Trophoblast cell (in vitro differentiated cells and primary cell): ENCODE results near the gene UBAC1.
A peak's percentile ranks its signal among the peaks of the same experiment; 100 is the strongest.

Experiments used
- DNase-seq, 2 donors: peaks; one replicate each; pipeline ENCODE4 v3.0.0-alpha.2; 2016
- H2AFZ ChIP-seq: 2 replicates; pipeline ENCODE4 v1.6.1; 2013; ENCODE audit warnings: low read length, moderate library complexity, mild to moderate bottlenecking; ENCODE audit not compliant: insufficient read depth, poor library complexity
- H2AK5ac ChIP-seq: 2 replicates; pipeline ENCODE4 v1.6.1; 2013; ENCODE audit warnings: mild to moderate bottlenecking, low read length
- H2BK120ac ChIP-seq: 2 replicates; pipeline ENCODE4 v1.6.1; 2013; ENCODE audit warnings: low read length, mild to moderate bottlenecking, moderate library complexity; ENCODE audit not compliant: insufficient read depth, poor library complexity
- H2BK12ac ChIP-seq: 2 replicates; pipeline ENCODE4 v1.6.1; 2013; ENCODE audit warnings: mild to moderate bottlenecking, low read length, moderate library complexity
- H2BK5ac ChIP-seq: 2 replicates; pipeline ENCODE4 v1.6.1; 2013; ENCODE audit warnings: low read length, low read depth, moderate library complexity, mild to moderate bottlenecking; ENCODE audit not compliant: poor library complexity
- H3K14ac ChIP-seq: 2 replicates; pipeline ENCODE4 v1.6.1; 2013; ENCODE audit warnings: mild to moderate bottlenecking, low read length
- H3K18ac ChIP-seq: 2 replicates; pipeline ENCODE4 v1.6.1; 2013; ENCODE audit warnings: mild to moderate bottlenecking, low read length
- H3K23ac ChIP-seq: 2 replicates; pipeline ENCODE4 v1.6.1; 2013; ENCODE audit warnings: low read length
- H3K27ac ChIP-seq: 2 replicates; pipeline ENCODE4 v1.5.1; 2013; ENCODE audit warnings: low read depth, mild to moderate bottlenecking, inconsistent platforms, low read length, moderate library complexity
- H3K27me3 ChIP-seq: 2 replicates; pipeline ENCODE4 v1.6.1; 2013; ENCODE audit warnings: inconsistent platforms, mild to moderate bottlenecking, low read length, moderate library complexity; ENCODE audit not compliant: insufficient read depth
- H3K36me3 ChIP-seq, 2 experiments: 1 replicate in 1 of 2; 2 replicates in 1 of 2; pipeline ENCODE4 v1.6.1; 2013; ENCODE audit warnings: low read length in 2 of 2, mild to moderate bottlenecking in 2 of 2, moderate library complexity in 1 of 2; ENCODE audit not compliant: insufficient read depth in 2 of 2, control insufficient read depth in 1 of 2
- H3K4ac ChIP-seq: 2 replicates; pipeline ENCODE4 v1.6.1; 2013; ENCODE audit warnings: low read depth, mild to moderate bottlenecking, low read length, moderate library complexity
- H3K4me1 ChIP-seq, 2 experiments: 1 replicate in 1 of 2; 2 replicates in 1 of 2; pipeline ENCODE4 v1.6.1; 2013; ENCODE audit warnings: low read length in 2 of 2, mild to moderate bottlenecking in 2 of 2, moderate library complexity in 1 of 2; ENCODE audit not compliant: insufficient read depth in 2 of 2, control insufficient read depth in 1 of 2
- H3K4me2 ChIP-seq: 2 replicates; pipeline ENCODE4 v1.6.1; 2013; ENCODE audit warnings: inconsistent platforms, mild to moderate bottlenecking, low read length, moderate library complexity
- H3K4me3 ChIP-seq: 2 replicates; pipeline ENCODE4 v1.5.1; 2013; ENCODE audit warnings: mild to moderate bottlenecking, low read depth, low read length, inconsistent platforms
- H3K79me1 ChIP-seq: one replicate; pipeline ENCODE4 v1.6.1; 2013; ENCODE audit warnings: low read length
- H3K79me2 ChIP-seq: 2 replicates; pipeline ENCODE4 v1.6.1; 2013; ENCODE audit warnings: low read length, mild to moderate bottlenecking; ENCODE audit not compliant: control insufficient read depth, insufficient read depth, poor library complexity
- H3K9ac ChIP-seq: 2 replicates; pipeline ENCODE4 v1.6.1; 2013; ENCODE audit warnings: mild to moderate bottlenecking, low read length
- H3K9me3 ChIP-seq: 2 replicates; pipeline ENCODE4 v1.6.1; 2013; ENCODE audit warnings: low read depth, mild to moderate bottlenecking, control low read depth, inconsistent platforms, low read length; ENCODE audit not compliant: insufficient read depth
- H4K12ac ChIP-seq: 2 replicates; pipeline ENCODE4 v1.6.1; 2013; ENCODE audit warnings: low read depth, mild to moderate bottlenecking, low read length, moderate library complexity
- H4K8ac ChIP-seq: 2 replicates; pipeline ENCODE4 v1.6.1; 2013; ENCODE audit warnings: low read depth, mild to moderate bottlenecking, low read length, moderate library complexity
- H4K91ac ChIP-seq: one replicate; pipeline ENCODE4 v1.6.1; 2013; ENCODE audit warnings: low read depth, mild to moderate bottlenecking, low read length, moderate library complexity
- WGBS: extraction: QIAGEN DNeasy Blood & Tissue Kit; methylation state at CpG from one replicate; pipeline ENCODE4 v1.1.7; 2013; ENCODE audit warnings: missing lambda C conversion rate; ENCODE audit not compliant: insufficient read length, insufficient coverage; ENCODE audit errors: extremely low coverage; 5-methylcytosine and 5-hydroxymethylcytosine counted together

Gene UBAC1

GRCh38 chr9:135950135-135950682 lies 11.0 kb downstream of the UBAC1 start:
- Histone ChIP-seq H3K23ac (no peak overlapping the region), H3K36me3 (peaks cover 36 to 44% of the 10 kb centered on the region in 2 experiments), H3K4ac (no peak overlapping the region), H3K27ac (no peak overlapping the region), H2BK12ac (peak overlapping the region; percentile 12), H2BK120ac (peak overlapping the region; percentile 30), H4K12ac (no peak overlapping the region), H3K14ac (peak overlapping the region; percentile 12), H3K27me3 (no peaks in the 10 kb centered on the region), H3K9ac (no peak overlapping the region), H3K4me3 (no peak overlapping the region), H3K4me1 (peaks cover 37 to 39% of the 10 kb centered on the region in 2 experiments), H3K18ac (peak overlapping the region; percentile 50), H4K8ac (no peak overlapping the region), H3K79me2 (no peaks in the 10 kb centered on the region), H4K91ac (no peak overlapping the region), H2AFZ (no peak overlapping the region), H2AK5ac (peak overlapping the region; percentile 21), H3K4me2 (no peak overlapping the region), H3K9me3 (peaks cover 3% of the 10 kb centered on the region), H2BK5ac (no peak overlapping the region), H3K79me1 (peaks cover 18% of the 10 kb centered on the region)
- WGBS: no CpG with 5 or more reads among the region's 12 CpGs
- no peak for DNase-seq

DNA sequence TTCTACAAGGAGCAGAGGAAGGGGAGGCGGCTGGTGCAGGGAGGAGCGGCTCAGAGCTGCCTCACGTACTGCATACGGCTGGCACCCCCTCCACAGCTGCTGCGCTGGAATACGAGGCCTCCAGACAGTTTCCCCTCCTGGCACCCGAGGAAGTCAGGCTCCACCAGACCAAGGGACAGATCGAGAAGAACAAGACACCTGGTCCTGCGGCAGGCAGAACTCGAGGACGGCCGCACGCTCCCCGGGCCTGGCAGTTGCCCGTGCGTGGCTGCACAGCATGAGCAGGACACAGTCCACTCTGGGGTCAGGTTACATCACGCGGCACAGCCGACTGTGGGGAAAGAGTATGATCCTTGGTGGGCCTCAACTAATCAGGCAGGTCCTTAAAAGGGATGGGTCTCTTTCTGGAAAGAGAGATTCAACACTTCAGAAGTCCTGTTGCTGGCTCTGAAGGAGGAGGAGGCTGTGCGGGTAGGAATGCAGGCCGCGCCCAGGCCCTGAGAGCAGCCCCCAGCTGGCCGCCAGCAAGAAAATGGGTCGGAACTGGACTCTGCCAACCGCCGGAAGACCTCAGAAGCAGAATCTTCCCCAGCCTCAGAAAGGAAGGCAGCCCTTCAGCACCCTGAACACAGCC lies 11.6 kb downstream of the UBAC1 start:
- peak in 1 of 2 donors; percentile 53 for DNase-seq
- peak overlapping the region; percentile 3 for H3K4me3 ChIP-seq
- H4K12ac ChIP-seq: no peak overlapping the region
- H4K8ac ChIP-seq: no peak overlapping the region
- H3K4me2 ChIP-seq: peak overlapping the region; percentile 14
- no peak overlapping the region for H3K9ac ChIP-seq
- peaks cover 37 to 39% of the 10 kb centered on the region in 2 experiments for H3K4me1 ChIP-seq
- H3K23ac ChIP-seq: no peak overlapping the region
- peaks cover 42 to 48% of the 10 kb centered on the region in 2 experiments for H3K36me3 ChIP-seq
- H3K79me1 ChIP-seq: peaks cover 18% of the 10 kb centered on the region
- H3K27me3 ChIP-seq: no peaks in the 10 kb centered on the region
- H2AFZ ChIP-seq: no peak overlapping the region
- H3K79me2 ChIP-seq: no peaks in the 10 kb centered on the region
- peak overlapping the region; percentile 30 for H2BK120ac ChIP-seq
- peak overlapping the region; percentile 50 for H3K18ac ChIP-seq
- H3K9me3 ChIP-seq: peaks cover 3% of the 10 kb centered on the region
- peak overlapping the region; percentile 59 for H4K91ac ChIP-seq
- H2BK5ac ChIP-seq: peak overlapping the region; percentile 0
- peak overlapping the region; percentile 12 for H3K14ac ChIP-seq
- H2BK12ac ChIP-seq: peak overlapping the region; percentile 12
- H3K27ac ChIP-seq: peak overlapping the region; percentile 22
- peak overlapping the region; percentile 21 for H2AK5ac ChIP-seq
- WGBS: no CpG with 5 or more reads among the region's 26 CpGs
- no peak overlapping the region for H3K4ac ChIP-seq

- Histone ChIP-seq H4K8ac (no peak overlapping the region), H2AFZ (no peak overlapping the region), H3K18ac (no peak overlapping the region), H4K12ac (no peak overlapping the region), H3K4me2 (no peak overlapping the region), H3K27me3 (no peaks in the 10 kb centered on the region), H3K27ac (no peak overlapping the region), H3K79me2 (no peaks in the 10 kb centered on the region), H3K9ac (no peak overlapping the region), H3K4ac (no peak overlapping the region), H2BK120ac (no peak overlapping the region), H3K4me1 (peaks cover 37 to 39% of the 10 kb centered on the region in 2 experiments), H3K23ac (no peak overlapping the region), H3K9me3 (peaks cover 3% of the 10 kb centered on the region), H2BK5ac (no peak overlapping the region), H3K4me3 (no peak overlapping the region), H4K91ac (peak overlapping the region; percentile 70), H2AK5ac (no peak overlapping the region), H2BK12ac (no peak overlapping the region), H3K14ac (no peak overlapping the region), H3K36me3 (peaks cover 43 to 48% of the 10 kb centered on the region in 2 experiments), H3K79me1 (peaks cover 18% of the 10 kb centered on the region)
- DNase-seq: peak in 1 of 2 donors; percentile 52
- WGBS: no CpG with 5 or more reads among the region's 4 CpGs
These were observed 12.2 kb downstream of the UBAC1 start for GRCh38 chr9:135948968-135949367.

- no peak for DNase-seq
- H4K91ac ChIP-seq: peak overlapping the region; percentile 70
- peaks cover 3% of the 10 kb centered on the region for H3K9me3 ChIP-seq
- no peak overlapping the region for H2AFZ ChIP-seq
- peak overlapping the region; percentile 42 for H2BK5ac ChIP-seq
- H2BK12ac ChIP-seq: peak overlapping the region; percentile 19
- H2BK120ac ChIP-seq: peak overlapping the region; percentile 56
- no peak overlapping the region for H3K4me2 ChIP-seq
- H4K8ac ChIP-seq: peak overlapping the region; percentile 43
- H3K18ac ChIP-seq: peak overlapping the region; percentile 25
- H3K14ac ChIP-seq: peak overlapping the region; percentile 33
- H3K27ac ChIP-seq: peak overlapping the region; percentile 51
- peaks cover 37 to 39% of the 10 kb centered on the region in 2 experiments for H3K4me1 ChIP-seq
- no peak overlapping the region for H3K23ac ChIP-seq
- H3K27me3 ChIP-seq: no peaks in the 10 kb centered on the region
- H2AK5ac ChIP-seq: peak overlapping the region; percentile 40
- no CpG with 5 or more reads among the region's 11 CpGs for WGBS
- no peaks in the 10 kb centered on the region for H3K79me2 ChIP-seq
- no peak overlapping the region for H3K4me3 ChIP-seq
- H3K4ac ChIP-seq: peak overlapping the region; percentile 55
- no peak overlapping the region for H4K12ac ChIP-seq
- H3K36me3 ChIP-seq: peaks cover 45 to 46% of the 10 kb centered on the region in 2 experiments
- peaks cover 18% of the 10 kb centered on the region for H3K79me1 ChIP-seq
- H3K9ac ChIP-seq: no peak overlapping the region
These were observed 12.7 kb downstream of the UBAC1 start for GRCh38 chr9:135948446-135948845.
